Adrenal gland (tissue), 5 donors: ENCODE data around the gene CTAG1A.

Experiments used
- POLR2A ChIP-seq, 2 donors: fragments of 450-650 bp; IDR thresholded peaks; one replicate each; pipeline ENCODE4 v1.6.1; 2017; ENCODE audit warnings: antibody characterized with exemption in 2 of 2, mild to moderate bottlenecking in 2 of 2, moderate library complexity in 1 of 2
- TF ChIP-seq, protein P1 (sequence below), 6 experiments: fragments of 450-650 bp in 4 of 6; fragments of 200-600 bp in 2 of 6; sonication (generic) in 1 of 6; IDR thresholded peaks; 1 replicate in 5 of 6; 2 replicates in 1 of 6; pipeline versions ENCODE4 v1.5.1 to v1.8.0; 2016 to 2021; ENCODE audit warnings: antibody characterized with exemption in 6 of 6, mild to moderate bottlenecking in 2 of 6, moderate library complexity in 1 of 6
- donor health status: DM: no; HTN: no; CAD: no.

DNA sequence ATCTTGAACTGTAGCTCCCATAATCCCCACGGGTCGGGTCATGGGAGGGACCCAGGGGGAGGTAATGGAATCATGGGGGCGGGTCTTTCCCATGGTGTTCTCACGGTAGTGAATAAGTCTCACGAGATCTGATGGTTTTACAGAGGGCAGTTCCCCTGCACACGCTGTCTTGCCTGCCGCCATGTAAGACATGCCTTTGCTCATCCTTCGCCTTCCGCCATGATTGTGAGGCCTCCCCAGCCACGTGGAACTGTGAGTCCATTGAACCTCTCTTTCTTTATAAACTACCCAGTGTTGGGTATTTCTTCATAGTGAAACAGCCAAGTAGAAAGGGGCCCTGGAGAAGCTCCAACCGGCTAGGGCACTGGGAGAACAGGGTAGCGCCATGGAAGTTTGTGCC, 12.3 kb downstream of the CTAG1A start:
- TF ChIP-seq, protein P1, sequence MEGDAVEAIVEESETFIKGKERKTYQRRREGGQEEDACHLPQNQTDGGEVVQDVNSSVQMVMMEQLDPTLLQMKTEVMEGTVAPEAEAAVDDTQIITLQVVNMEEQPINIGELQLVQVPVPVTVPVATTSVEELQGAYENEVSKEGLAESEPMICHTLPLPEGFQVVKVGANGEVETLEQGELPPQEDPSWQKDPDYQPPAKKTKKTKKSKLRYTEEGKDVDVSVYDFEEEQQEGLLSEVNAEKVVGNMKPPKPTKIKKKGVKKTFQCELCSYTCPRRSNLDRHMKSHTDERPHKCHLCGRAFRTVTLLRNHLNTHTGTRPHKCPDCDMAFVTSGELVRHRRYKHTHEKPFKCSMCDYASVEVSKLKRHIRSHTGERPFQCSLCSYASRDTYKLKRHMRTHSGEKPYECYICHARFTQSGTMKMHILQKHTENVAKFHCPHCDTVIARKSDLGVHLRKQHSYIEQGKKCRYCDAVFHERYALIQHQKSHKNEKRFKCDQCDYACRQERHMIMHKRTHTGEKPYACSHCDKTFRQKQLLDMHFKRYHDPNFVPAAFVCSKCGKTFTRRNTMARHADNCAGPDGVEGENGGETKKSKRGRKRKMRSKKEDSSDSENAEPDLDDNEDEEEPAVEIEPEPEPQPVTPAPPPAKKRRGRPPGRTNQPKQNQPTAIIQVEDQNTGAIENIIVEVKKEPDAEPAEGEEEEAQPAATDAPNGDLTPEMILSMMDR (IDR thresholded peaks at IDR 0.05) = no peak
- TF ChIP-seq POLR2A (IDR thresholded peaks at IDR 0.05) = no peak
